ENCODE data around the gene KIAA0930.

DNA sequence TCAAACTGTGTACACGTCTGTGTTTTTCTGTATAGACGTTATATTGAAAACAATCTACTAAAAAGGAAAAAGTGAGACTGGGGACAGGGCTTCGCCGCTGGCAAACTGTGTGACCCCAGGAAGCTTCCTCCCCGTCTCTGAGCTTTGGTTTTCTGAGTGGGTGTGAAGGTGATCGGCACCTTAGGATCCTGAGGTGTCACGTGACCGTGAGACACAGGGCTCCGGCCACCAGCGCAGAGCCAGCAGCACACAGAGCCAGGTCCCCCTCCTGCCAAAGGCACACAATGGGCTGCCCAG is 32.0 kb downstream of the KIAA0930 start:
- TF ChIP-seq, protein P1, sequence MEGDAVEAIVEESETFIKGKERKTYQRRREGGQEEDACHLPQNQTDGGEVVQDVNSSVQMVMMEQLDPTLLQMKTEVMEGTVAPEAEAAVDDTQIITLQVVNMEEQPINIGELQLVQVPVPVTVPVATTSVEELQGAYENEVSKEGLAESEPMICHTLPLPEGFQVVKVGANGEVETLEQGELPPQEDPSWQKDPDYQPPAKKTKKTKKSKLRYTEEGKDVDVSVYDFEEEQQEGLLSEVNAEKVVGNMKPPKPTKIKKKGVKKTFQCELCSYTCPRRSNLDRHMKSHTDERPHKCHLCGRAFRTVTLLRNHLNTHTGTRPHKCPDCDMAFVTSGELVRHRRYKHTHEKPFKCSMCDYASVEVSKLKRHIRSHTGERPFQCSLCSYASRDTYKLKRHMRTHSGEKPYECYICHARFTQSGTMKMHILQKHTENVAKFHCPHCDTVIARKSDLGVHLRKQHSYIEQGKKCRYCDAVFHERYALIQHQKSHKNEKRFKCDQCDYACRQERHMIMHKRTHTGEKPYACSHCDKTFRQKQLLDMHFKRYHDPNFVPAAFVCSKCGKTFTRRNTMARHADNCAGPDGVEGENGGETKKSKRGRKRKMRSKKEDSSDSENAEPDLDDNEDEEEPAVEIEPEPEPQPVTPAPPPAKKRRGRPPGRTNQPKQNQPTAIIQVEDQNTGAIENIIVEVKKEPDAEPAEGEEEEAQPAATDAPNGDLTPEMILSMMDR (IDR thresholded peaks at IDR 0.05; ENCODE audit: insufficient read depth, low read length, poor library complexity, severe bottlenecking): no peak
- no peak for TF ChIP-seq EZH2phosphoT487 (conservative IDR thresholded peaks at IDR 0.05; ENCODE audit: low read length)
